HepG2 (cell line): Measurements from ENCODE around the gene ATPAF2. TPM values are rescaled to one million over a fixed set of nuclear protein-coding genes. Genes with fewer than 3 reads are reported as not detected.

Experiments used
- ATAC-seq: fragments of 200-7000 bp; cut with Tn5 transposase; 3 replicates; pipeline ENCODE4 v1.9.1; 2020; ENCODE audit warnings: mild to moderate bottlenecking, moderate library complexity
- BruUV-seq: library from RNA; stranded (reverse); fragments of 400-500 nt; replicated peaks from 2 replicates; lab custom pipeline; 2021; lab: Mats Ljungman, UMichigan
- CTCF ChIA-PET: fragments of 300-600 bp; formaldehyde crosslinking; extraction: SDS; loops from one replicate; lab custom pipeline; 2021; ENCODE audit warnings: low total read pairs, inconsistent platforms, low intra/inter-chr PET ratio; lab: Yijun Ruan, JAX
- POLR2A ChIA-PET: fragments of 350-600 bp; sonication (Branson Sonifier 250); formaldehyde crosslinking; loops from one replicate; lab custom pipeline; 2020; ENCODE audit warnings: antibody characterized with exemption, inconsistent platforms; lab: Yijun Ruan, JAX
- DNase-seq: peaks from one replicate; pipeline ENCODE4 v3.0.0-alpha.2; 2015; ENCODE audit warnings: low spot score
- FAIRE-seq: peaks from 3 replicates; lab custom pipeline; 2011; peaks lifted over from hg19 to GRCh38; lab: Jason Lieb, UNC
- H2AFZ ChIP-seq: one replicate; pipeline ENCODE4 v1.6.1; 2011; ENCODE audit warnings: low read length, inconsistent platforms
- H3K27ac ChIP-seq: fragments of 300-600 bp; 3 replicates; pipeline ENCODE4 v1.8.0; 2011; ENCODE audit warnings: mixed run types, mild to moderate bottlenecking, mixed read lengths, low read length, inconsistent platforms; ENCODE audit not compliant: insufficient read depth; ENCODE audit errors: extremely low read length
- H3K27me3 ChIP-seq, 2 experiments: fragments of 200-600 bp in 1 of 2; 2 replicates in 1 of 2; 3 replicates in 1 of 2; pipeline versions ENCODE4 v1.6.0 to v1.8.0; 2011; ENCODE audit warnings: low read length in 2 of 2, mild to moderate bottlenecking in 2 of 2, moderate library complexity in 2 of 2, inconsistent platforms in 1 of 2; ENCODE audit not compliant: insufficient read depth in 2 of 2, control insufficient read depth in 1 of 2
- H3K36me3 ChIP-seq, 2 experiments: fragments of 200-600 bp in 1 of 2; replicated peaks in 1 of 2; 2 replicates in 1 of 2; 3 replicates in 1 of 2; pipeline versions ENCODE4 v1.5.1 to v1.8.0; 2011; ENCODE audit warnings: low read length in 2 of 2, inconsistent platforms in 1 of 2; ENCODE audit not compliant: insufficient read depth in 2 of 2, control insufficient read depth in 1 of 2
- H3K4me1 ChIP-seq: 2 replicates; pipeline ENCODE4 v1.5.1; 2012; ENCODE audit warnings: low read length, inconsistent platforms; ENCODE audit not compliant: insufficient read depth
- H3K4me2 ChIP-seq: 2 replicates; pipeline ENCODE4 v1.6.0; 2011; ENCODE audit warnings: low read depth, low read length, inconsistent platforms
- H3K4me3 ChIP-seq, 3 experiments: fragments of 200-600 bp in 1 of 3; sonication (generic), shearing (Covaris generic) in 1 of 3; replicated peaks in 1 of 3; 2 replicates each; pipeline ENCODE4 v1.5.1; 2011 to 2016; ENCODE audit warnings: low read length in 3 of 3, inconsistent platforms in 2 of 3, low read depth in 2 of 3, mild to moderate bottlenecking in 2 of 3, control low read depth in 1 of 3, mixed read lengths in 1 of 3; ENCODE audit not compliant: insufficient read depth in 1 of 3
- H3K79me2 ChIP-seq: one replicate; pipeline ENCODE4 v1.6.1; 2011; ENCODE audit warnings: low read length, inconsistent platforms; ENCODE audit not compliant: insufficient read depth
- H3K9ac ChIP-seq: 2 replicates; pipeline ENCODE4 v1.6.0; 2011; ENCODE audit warnings: mild to moderate bottlenecking, low read depth, low read length, inconsistent platforms; ENCODE audit not compliant: insufficient read depth
- H3K9me3 ChIP-seq: 2 replicates; pipeline ENCODE4 v1.5.1; 2012; ENCODE audit warnings: mild to moderate bottlenecking, low read length
- H4K20me1 ChIP-seq: 2 replicates; pipeline ENCODE4 v1.6.0; 2011; ENCODE audit warnings: inconsistent platforms, mild to moderate bottlenecking, low read length, moderate library complexity; ENCODE audit not compliant: insufficient read depth
- ETS1 ChIP-seq: sonication (generic); formaldehyde crosslinking; IDR thresholded peaks from 2 replicates; pipeline ENCODE4 v1.4.0; 2020; ENCODE audit warnings: missing genetic modification reagents
- GABPA ChIP-seq, 2 experiments: IDR thresholded peaks; 2 replicates each; pipeline ENCODE4 v1.6.1; 2011 to 2016; ENCODE audit warnings: low read depth in 2 of 2, low read length in 1 of 2, missing biosample characterization in 1 of 2, missing genetic modification characterization in 1 of 2
- HMGXB4 ChIP-seq, 2 experiments: sonication (generic) in 1 of 2; formaldehyde crosslinking in 1 of 2; IDR thresholded peaks; 2 replicates each; pipeline versions ENCODE4 v1.4.0 to v1.6.1; 2018 to 2020; ENCODE audit warnings: missing genetic modification reagents in 2 of 2, borderline replicate concordance in 1 of 2, low read depth in 1 of 2, mild to moderate bottlenecking in 1 of 2, missing biosample characterization in 1 of 2
- MAFF ChIP-seq: IDR thresholded peaks from 2 replicates; pipeline ENCODE4 v1.6.1; 2011; ENCODE audit warnings: low read depth, low read length, improper control_type of control experiment
- MED13 ChIP-seq: sonication (generic); formaldehyde crosslinking; IDR thresholded peaks from 2 replicates; pipeline ENCODE4 v1.5.0; 2020; ENCODE audit warnings: missing genetic modification reagents
- NFIC ChIP-seq: IDR thresholded peaks from 2 replicates; pipeline ENCODE4 v1.6.1; 2012; ENCODE audit warnings: mild to moderate bottlenecking, low read length, inconsistent platforms
- NONO ChIP-seq, 2 experiments: fragments of 450-650 bp in 1 of 2; sonication (generic) in 1 of 2; formaldehyde crosslinking in 1 of 2; IDR thresholded peaks in 1 of 2; conservative IDR thresholded peaks in 1 of 2; 2 replicates each; pipeline versions ENCODE4 v1.6.1 to v1.8.0; 2017 to 2022; ENCODE audit warnings: mild to moderate bottlenecking in 1 of 2, missing genetic modification reagents in 1 of 2, moderate library complexity in 1 of 2
- RARG ChIP-seq: sonication (generic); formaldehyde crosslinking; IDR thresholded peaks from 2 replicates; pipeline ENCODE4 v1.4.0; 2020; ENCODE audit warnings: low read depth, mild to moderate bottlenecking, missing genetic modification reagents
- RXRB ChIP-seq: IDR thresholded peaks from 2 replicates; pipeline ENCODE4 v1.6.1; 2016; ENCODE audit warnings: borderline replicate concordance, missing genetic modification reagents, missing compliant biosample characterization
- ZBTB34 ChIP-seq: sonication (generic); formaldehyde crosslinking; IDR thresholded peaks from 2 replicates; pipeline ENCODE4 v1.8.0; 2022; ENCODE audit warnings: mild to moderate bottlenecking, missing genetic modification reagents
- ZNF34 ChIP-seq: sonication (generic); formaldehyde crosslinking; IDR thresholded peaks from 2 replicates; pipeline ENCODE4 v1.4.0; 2020; ENCODE audit warnings: mild to moderate bottlenecking, missing genetic modification reagents, borderline replicate concordance
- ZNF574 ChIP-seq: sonication (generic); formaldehyde crosslinking; IDR thresholded peaks from 2 replicates; pipeline ENCODE4 v1.4.0; 2020; ENCODE audit warnings: missing genetic modification reagents
- ZNF740 ChIP-seq: sonication (generic); formaldehyde crosslinking; IDR thresholded peaks from 2 replicates; pipeline ENCODE4 v1.4.0; 2020; ENCODE audit warnings: missing genetic modification reagents
- ZNF883 ChIP-seq: sonication (generic); formaldehyde crosslinking; IDR thresholded peaks from 2 replicates; pipeline ENCODE4 v1.5.1; 2020; ENCODE audit warnings: mild to moderate bottlenecking, missing genetic modification reagents; ENCODE audit errors: not compliant biosample characterization
- WGBS: methylation state at CpG from one replicate; pipeline ENCODE4 v1.1.6; 2017; ENCODE audit warnings: low lambda C conversion rate; 5-methylcytosine and 5-hydroxymethylcytosine counted together
- in situ Hi-C: cut with HindIII; loops from 2 replicates; pipeline ENCODE4 v1.10.0; 2017; ENCODE audit warnings: low pct_unique_long_range_greater_than_20kb; ENCODE audit not compliant: extremely low pct_ligation_motif_present
- intact Hi-C: fragments of 100-400 bp; cut with micrococcal nuclease; formaldehyde crosslinking; loops from one replicate; pipeline ENCODE4 v1.10.0; 2022; ENCODE audit not compliant: unreplicated experiment
- polyA plus RNA-seq, 8 experiments: library from polyadenylated mRNA; depleted of rRNA in 3 of 8; stranded (reverse) in 7 of 8; unstranded in 1 of 8; fragments of >200 nt; fragmentation: Illumina TruSeq in 4 of 8; extraction: Trizol in 4 of 8; gene quantifications; 2 replicates each; pipeline versions ENCODE4 v1.2.1 to v1.2.3, GENCODE V29; 2011 to 2016; ENCODE audit warnings: low read depth in 4 of 8, missing spikeins in 1 of 8, mixed read lengths in 1 of 8; ENCODE audit not compliant: insufficient read depth in 1 of 8
- total RNA-seq, 5 experiments: library from RNA; depleted of rRNA; stranded (reverse); fragments of >200 nt; fragmentation: Illumina TruSeq; extraction: Trizol; gene quantifications; 2 replicates each; pipeline ENCODE4 v1.2.3, GENCODE V29; 2016; ENCODE audit warnings: low read depth in 1 of 5

ATPAF2 gene
- total and polyA plus RNA-seq, 2 of the 13 experiments (the other 11 are each of a cell fraction or from before 2014, with no cell fraction given): 15.0 to 16.5 TPM

GRCh38 chr17:18033442-18034099 lies 5.4 kb downstream of the ATPAF2 start:
- in situ Hi-C loops (loop anchor here (10.0 kb wide), 1 partner anchor 139 kb away; no protein-coding TSS in a partner anchor), intact Hi-C loops (loop anchor here (1.0 to 5.0 kb wide), 3 partner anchors 39 to 141 kb away; no protein-coding TSS in a partner anchor)
- H3K79me2 ChIP-seq: peaks cover 14% of the 10 kb centered on the region
- H4K20me1 ChIP-seq: no peaks in the 10 kb centered on the region; the same call in 1 of the 2 replicates
- POLR2A ChIA-PET: interaction anchor here (0.9 kb wide), 1 partner anchor 61 kb away, joined by 3 read pairs; the partner anchor contains the start of gene TOM1L2
- no peak overlapping the region for H3K4me3 ChIP-seq
- H3K27ac ChIP-seq: no peak overlapping the region
- H3K4me2 ChIP-seq: no peak overlapping the region
- H3K36me3 ChIP-seq: no peaks in the 10 kb centered on the region; a peak in 1 of 5 replicates
- FAIRE-seq (peak; percentile 87), ATAC-seq (peak; percentile 93), DNase-seq (peak; percentile 83)
- peaks cover 34% of the 10 kb centered on the region for H3K4me1 ChIP-seq
- CTCF ChIA-PET: interaction anchor here (1.2 to 2.4 kb wide), 3 partner anchors 39 to 142 kb away, joined by 3 to 14 read pairs (median 13); no protein-coding TSS in a partner anchor
- no peak overlapping the region for H3K9ac ChIP-seq
- H3K9me3 ChIP-seq: no peaks in the 10 kb centered on the region
- BruUV-seq: no TSS peak
- H2AFZ ChIP-seq: no peak overlapping the region
- WGBS: 39% methylated on average over 5 of the region's 5 CpGs
- H3K27me3 ChIP-seq: no peaks in the 10 kb centered on the region; a peak in 1 of 5 replicates
- TF ChIP-seq ZNF883 (CRISPR knock-in tag) (no peak), RXRB (peak; percentile 32; the same call in 1 of the 2 replicates), ZBTB34 (CRISPR knock-in tag) (no peak), NFIC (no peak), ETS1 (no peak), ZNF574 (CRISPR knock-in tag) (peak; percentile 95), HMGXB4 (CRISPR knock-in tag; IDR thresholded peaks at IDR 0.05; ENCODE audit: borderline replicate concordance in 1 of 2, low read depth in 1 of 2) (peak in 1 of 2 experiments; percentile 39; a peak in 1 of 4 replicates), MAFF (no peak), ZNF740 (CRISPR knock-in tag) (no peak), RARG (CRISPR knock-in tag) (no peak), ZNF34 (CRISPR knock-in tag) (no peak), GABPA (IDR thresholded peaks at IDR 0.05; ENCODE audit: low read depth, low read length) (peak; percentile 43), GABPA (CRISPR knock-in tag; IDR thresholded peaks at IDR 0.05; ENCODE audit: low read depth) (peak; percentile 92), NONO (IDR thresholded peaks at IDR 0.05) (no peak), NONO (CRISPR knock-in tag; conservative IDR thresholded peaks at IDR 0.05) (no peak), MED13 (CRISPR knock-in tag) (no peak)
